K562 (cell line): ENCODE data around the gene WASL.

ENCODE experiments used
- CTCF ChIP-seq, 3 experiments: IDR thresholded peaks in 2 of 3; conservative IDR thresholded peaks in 1 of 3; 2 replicates each; pipeline ENCODE4 v1.5.1; 2011 to 2012; ENCODE audit warnings: low read length in 3 of 3, mild to moderate bottlenecking in 3 of 3, control low read depth in 2 of 3, improper control_type of control experiment in 1 of 3, inconsistent platforms in 1 of 3, low read depth in 1 of 3, mixed read lengths in 1 of 3, moderate library complexity in 1 of 3; ENCODE audit not compliant: insufficient read depth in 2 of 3
- EZH2 ChIP-seq: IDR thresholded peaks from 2 replicates; pipeline ENCODE4 v1.6.1; 2012; ENCODE audit warnings: low read depth, mild to moderate bottlenecking, inconsistent platforms, low read length, borderline replicate concordance
- HDAC8 ChIP-seq: fragments of 450-650 bp; IDR thresholded peaks from 2 replicates; pipeline ENCODE4 v1.6.1; 2016; ENCODE audit warnings: mild to moderate bottlenecking, missing genetic modification characterization, moderate library complexity, missing compliant biosample characterization
- KDM5B ChIP-seq: fragments of 200-600 bp; sonication (generic); IDR thresholded peaks from 2 replicates; pipeline ENCODE4 v1.6.1; 2012; ENCODE audit warnings: low read depth, mild to moderate bottlenecking, moderate library complexity, low read length, control low read depth, inconsistent platforms; ENCODE audit not compliant: insufficient replicate concordance
- MTA3 ChIP-seq: fragments of 450-650 bp; formaldehyde crosslinking; IDR thresholded peaks from 2 replicates; pipeline ENCODE4 v1.6.1; 2017; ENCODE audit warnings: mild to moderate bottlenecking, borderline replicate concordance
- MXI1 ChIP-seq: IDR thresholded peaks from 2 replicates; pipeline ENCODE4 v1.6.1; 2011; ENCODE audit warnings: low read depth, mild to moderate bottlenecking, improper control_type of control experiment, low read length
- PPARD ChIP-seq: fragments of 250-450 bp; sonication (Bioruptor Pico); IDR thresholded peaks from 2 replicates; pipeline ENCODE4 v1.8.0; 2022; ENCODE audit warnings: inconsistent platforms, mild to moderate bottlenecking, moderate library complexity
- SMARCA5 ChIP-seq: fragments of 450-650 bp; IDR thresholded peaks from 2 replicates; pipeline ENCODE4 v1.6.1; 2016
- ZBTB8A ChIP-seq: fragments of 450-650 bp; IDR thresholded peaks from 2 replicates; pipeline ENCODE4 v1.6.1; 2018; ENCODE audit warnings: mild to moderate bottlenecking, moderate library complexity; ENCODE audit not compliant: partially characterized antibody

DNA sequence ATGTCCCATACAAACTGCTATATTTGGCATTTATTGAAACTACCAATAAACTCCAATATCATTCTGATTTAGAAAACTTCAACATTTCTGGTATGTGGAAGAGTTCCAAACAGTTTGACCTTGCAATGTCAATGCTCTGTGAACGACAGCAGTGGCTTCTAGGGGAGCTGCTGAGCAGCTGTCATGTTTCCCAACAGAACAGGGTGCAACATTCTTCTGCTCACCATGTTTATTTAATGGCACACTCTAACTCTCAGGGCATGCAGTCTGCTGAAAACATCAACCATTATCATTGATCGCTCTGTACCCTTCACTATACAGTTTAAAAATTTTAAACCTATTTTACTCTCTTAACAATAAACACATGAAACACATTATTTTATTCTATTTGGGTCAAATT, 67.2 kb downstream of the WASL start:
- TF ChIP-seq HDAC8 (tag), result no peak
- no peak for TF ChIP-seq CTCF (IDR thresholded peaks at IDR 0.05 in 2 of 3, conservative IDR thresholded peaks at IDR 0.05 in 1 of 3; ENCODE audit: insufficient read depth in 2 of 3, low read depth in 1 of 3, low read length in 3 of 3)
- TF ChIP-seq EZH2, result no peak
- TF ChIP-seq PPARD, result no peak
- no peak for TF ChIP-seq ZBTB8A
- TF ChIP-seq MXI1, result no peak
- no peak for TF ChIP-seq KDM5B
- no peak for TF ChIP-seq SMARCA5
- no peak for TF ChIP-seq MTA3
